ENCODE results near the gene NGLY1.

Gene NGLY1

DNA sequence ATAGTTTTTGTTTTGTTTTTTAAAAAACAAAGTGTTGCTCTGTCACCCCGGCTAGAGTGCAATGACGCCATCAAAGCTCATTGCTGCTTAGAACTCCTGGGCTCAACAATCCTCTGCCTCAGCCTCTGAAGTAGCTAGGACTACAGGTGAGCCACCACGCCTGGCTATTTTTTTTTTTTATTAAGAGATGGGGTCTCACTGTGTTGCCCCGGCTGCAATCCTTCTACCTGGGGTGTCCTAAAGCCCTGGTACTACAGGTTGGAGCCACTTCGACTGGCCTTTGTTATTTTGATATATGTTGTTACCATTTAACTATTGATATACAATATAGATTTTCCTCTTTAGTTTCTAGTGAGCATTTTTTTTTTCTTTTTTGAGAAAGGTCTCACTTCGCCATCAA lies 2.6 kb downstream of the NGLY1 start:
- no peaks in the 10 kb centered on the region for H3F3A ChIP-seq (ENCODE audit: insufficient read depth, low read length)
- no peaks in the 10 kb centered on the region for H3K27me3 ChIP-seq (ENCODE audit: insufficient read depth, low read length)
- peaks cover 44% of the 10 kb centered on the region for H3K36me3 ChIP-seq (ENCODE audit: insufficient read depth, low read length)
- H3K79me2 ChIP-seq (ENCODE audit: insufficient read depth, low read length) = peaks cover 38% of the 10 kb centered on the region
- H3K27ac ChIP-seq (ENCODE audit: low read depth, low read length, poor library complexity, severe bottlenecking) = no peak overlapping the region
- H3K4me1 ChIP-seq (ENCODE audit: insufficient read depth, low read length, severe bottlenecking) = peaks cover 37% of the 10 kb centered on the region
- H4K20me1 ChIP-seq (ENCODE audit: insufficient read depth, low read length) = no peaks in the 10 kb centered on the region
- H3K4me3 ChIP-seq (ENCODE audit: low read depth, low read length, poor library complexity, severe bottlenecking) = peak overlapping the region; percentile 92
- peak overlapping the region; percentile 95; the same call in 1 of the 2 replicates for H3K4me2 ChIP-seq (ENCODE audit: low read length)
- H3K9me2 ChIP-seq (ENCODE audit: low read depth, low read length) = no peaks in the 10 kb centered on the region
- no peaks in the 10 kb centered on the region for H3K9me3 ChIP-seq (ENCODE audit: low read length)
- H3K9ac ChIP-seq (ENCODE audit: low read length) = no peak overlapping the region
- no peak overlapping the region for H2AFZ ChIP-seq (ENCODE audit: low read length)
- TF ChIP-seq EZH2 (IDR thresholded peaks at IDR 0.05; ENCODE audit: borderline replicate concordance, low read length) = no peak
- TF ChIP-seq, protein P1, sequence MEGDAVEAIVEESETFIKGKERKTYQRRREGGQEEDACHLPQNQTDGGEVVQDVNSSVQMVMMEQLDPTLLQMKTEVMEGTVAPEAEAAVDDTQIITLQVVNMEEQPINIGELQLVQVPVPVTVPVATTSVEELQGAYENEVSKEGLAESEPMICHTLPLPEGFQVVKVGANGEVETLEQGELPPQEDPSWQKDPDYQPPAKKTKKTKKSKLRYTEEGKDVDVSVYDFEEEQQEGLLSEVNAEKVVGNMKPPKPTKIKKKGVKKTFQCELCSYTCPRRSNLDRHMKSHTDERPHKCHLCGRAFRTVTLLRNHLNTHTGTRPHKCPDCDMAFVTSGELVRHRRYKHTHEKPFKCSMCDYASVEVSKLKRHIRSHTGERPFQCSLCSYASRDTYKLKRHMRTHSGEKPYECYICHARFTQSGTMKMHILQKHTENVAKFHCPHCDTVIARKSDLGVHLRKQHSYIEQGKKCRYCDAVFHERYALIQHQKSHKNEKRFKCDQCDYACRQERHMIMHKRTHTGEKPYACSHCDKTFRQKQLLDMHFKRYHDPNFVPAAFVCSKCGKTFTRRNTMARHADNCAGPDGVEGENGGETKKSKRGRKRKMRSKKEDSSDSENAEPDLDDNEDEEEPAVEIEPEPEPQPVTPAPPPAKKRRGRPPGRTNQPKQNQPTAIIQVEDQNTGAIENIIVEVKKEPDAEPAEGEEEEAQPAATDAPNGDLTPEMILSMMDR (IDR thresholded peaks at IDR 0.05; ENCODE audit: low read length) = no peak

GRCh38 chr3:25775936-25776335 lies 7.3 kb downstream of the NGLY1 start:
- H3K36me3 ChIP-seq (ENCODE audit: insufficient read depth, low read length) = peaks cover 76% of the 10 kb centered on the region
- H3K9me3 ChIP-seq (ENCODE audit: low read length) = peaks cover 10% of the 10 kb centered on the region; the same call in 1 of the 2 replicates
- H4K20me1 ChIP-seq (ENCODE audit: insufficient read depth, low read length) = no peaks in the 10 kb centered on the region
- H3F3A ChIP-seq (ENCODE audit: insufficient read depth, low read length) = no peaks in the 10 kb centered on the region
- no peak overlapping the region for H2AFZ ChIP-seq (ENCODE audit: low read length)
- H3K4me2 ChIP-seq (ENCODE audit: low read length) = no peak overlapping the region
- no peaks in the 10 kb centered on the region for H3K27me3 ChIP-seq (ENCODE audit: insufficient read depth, low read length)
- H3K27ac ChIP-seq (ENCODE audit: low read depth, low read length, poor library complexity, severe bottlenecking) = no peak overlapping the region
- peaks cover 20% of the 10 kb centered on the region for H3K79me2 ChIP-seq (ENCODE audit: insufficient read depth, low read length)
- no peak overlapping the region for H3K9ac ChIP-seq (ENCODE audit: low read length)
- no peaks in the 10 kb centered on the region for H3K9me2 ChIP-seq (ENCODE audit: low read depth, low read length)
- TF ChIP-seq EZH2 (IDR thresholded peaks at IDR 0.05; ENCODE audit: borderline replicate concordance, low read length) = no peak
- TF ChIP-seq, protein P1 (IDR thresholded peaks at IDR 0.05; ENCODE audit: low read length) = no peak
- peaks cover 10% of the 10 kb centered on the region for H3K4me1 ChIP-seq (ENCODE audit: insufficient read depth, low read length, severe bottlenecking)
- no peak overlapping the region for H3K4me3 ChIP-seq (ENCODE audit: low read depth, low read length, poor library complexity, severe bottlenecking)

DNA sequence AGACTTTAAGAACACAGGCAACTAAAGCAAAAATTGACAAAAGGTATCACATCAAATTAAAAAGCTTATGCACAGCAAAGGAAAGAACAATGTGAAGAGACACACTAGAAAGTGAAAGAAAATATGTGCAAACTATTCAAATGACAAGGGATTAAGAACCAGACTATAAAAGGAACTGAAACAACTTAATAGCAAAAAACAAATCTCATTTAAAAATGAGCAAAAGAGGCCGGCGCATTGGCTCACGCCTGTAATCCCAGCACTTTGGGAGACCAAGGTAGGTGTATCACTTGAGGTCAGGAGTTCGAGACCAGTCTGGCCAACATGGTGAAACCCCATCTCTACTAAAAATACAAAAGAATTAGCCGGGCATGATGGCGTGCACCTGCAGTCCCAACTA lies 14.4 kb downstream of the NGLY1 start:
- H4K20me1 ChIP-seq (ENCODE audit: insufficient read depth, low read length) = no peaks in the 10 kb centered on the region
- peaks cover 56% of the 10 kb centered on the region for H3K36me3 ChIP-seq (ENCODE audit: insufficient read depth, low read length)
- peaks cover 10% of the 10 kb centered on the region; the same call in 1 of the 2 replicates for H3K9me3 ChIP-seq (ENCODE audit: low read length)
- no peaks in the 10 kb centered on the region for H3K9me2 ChIP-seq (ENCODE audit: low read depth, low read length)
- no peaks in the 10 kb centered on the region for H3K79me2 ChIP-seq (ENCODE audit: insufficient read depth, low read length)
- no peak for TF ChIP-seq EZH2 (IDR thresholded peaks at IDR 0.05; ENCODE audit: borderline replicate concordance, low read length)
- no peaks in the 10 kb centered on the region for H3F3A ChIP-seq (ENCODE audit: insufficient read depth, low read length)
- no peak overlapping the region for H2AFZ ChIP-seq (ENCODE audit: low read length)
- no peak overlapping the region for H3K27ac ChIP-seq (ENCODE audit: low read depth, low read length, poor library complexity, severe bottlenecking)
- no peaks in the 10 kb centered on the region for H3K27me3 ChIP-seq (ENCODE audit: insufficient read depth, low read length)
- no peak overlapping the region for H3K4me3 ChIP-seq (ENCODE audit: low read depth, low read length, poor library complexity, severe bottlenecking)
- no peak overlapping the region for H3K9ac ChIP-seq (ENCODE audit: low read length)
- H3K4me1 ChIP-seq (ENCODE audit: insufficient read depth, low read length, severe bottlenecking) = no peaks in the 10 kb centered on the region
- H3K4me2 ChIP-seq (ENCODE audit: low read length) = no peak overlapping the region

DNA sequence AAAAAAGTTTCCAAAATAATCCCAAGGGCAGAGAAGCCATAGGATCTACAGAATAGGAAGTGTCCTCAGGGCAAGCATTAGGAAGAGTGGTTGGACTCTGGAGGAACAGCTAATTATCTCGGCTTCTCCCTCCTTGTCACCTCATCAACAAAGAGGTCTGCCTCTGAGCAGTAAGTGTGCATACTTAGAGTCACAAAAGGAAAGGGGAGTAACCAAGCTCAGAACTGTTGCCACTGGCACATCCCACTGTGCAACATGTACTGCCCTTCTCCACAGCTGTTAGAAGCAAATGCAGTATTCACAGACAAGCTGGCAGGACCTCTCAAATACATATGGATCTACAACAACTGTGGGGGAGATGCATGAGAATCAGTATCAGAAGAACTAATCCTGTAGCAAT lies 31.5 kb downstream of the NGLY1 start:
- Histone ChIP-seq H3K27me3 (ENCODE audit: insufficient read depth, low read length) (no peaks in the 10 kb centered on the region), H3K36me3 (ENCODE audit: insufficient read depth, low read length) (peaks cover 78% of the 10 kb centered on the region)
- TF ChIP-seq, protein P1 (IDR thresholded peaks at IDR 0.05; ENCODE audit: low read length) = no peak
- no peak for TF ChIP-seq EZH2 (IDR thresholded peaks at IDR 0.05; ENCODE audit: borderline replicate concordance, low read length)

More for the DNA sequence above, 31.5 kb downstream of the NGLY1 start:
- no peaks in the 10 kb centered on the region for H4K20me1 ChIP-seq (ENCODE audit: insufficient read depth, low read length)
- no peak overlapping the region for H3K27ac ChIP-seq (ENCODE audit: low read depth, low read length, poor library complexity, severe bottlenecking)
- no peaks in the 10 kb centered on the region for H3K9me2 ChIP-seq (ENCODE audit: low read depth, low read length)
- H3K4me3 ChIP-seq (ENCODE audit: low read depth, low read length, poor library complexity, severe bottlenecking) = no peak overlapping the region
- no peaks in the 10 kb centered on the region for H3K9me3 ChIP-seq (ENCODE audit: low read length)
- H3F3A ChIP-seq (ENCODE audit: insufficient read depth, low read length) = no peaks in the 10 kb centered on the region
- H2AFZ ChIP-seq (ENCODE audit: low read length) = no peak overlapping the region
- H3K79me2 ChIP-seq (ENCODE audit: insufficient read depth, low read length) = no peaks in the 10 kb centered on the region; the same call in 1 of the 2 replicates
- no peaks in the 10 kb centered on the region for H3K4me1 ChIP-seq (ENCODE audit: insufficient read depth, low read length, severe bottlenecking)
- H3K9ac ChIP-seq (ENCODE audit: low read length) = no peak overlapping the region
- H3K4me2 ChIP-seq (ENCODE audit: low read length) = no peak overlapping the region
